ENCODE results near the gene SAP30BP. TPM values are rescaled to one million over a fixed set of nuclear protein-coding genes. Genes with fewer than 3 reads are reported as not detected.

Gene SAP30BP
- total and polyA plus RNA-seq, 2 of the 13 experiments (the other 11 are each of a cell fraction or from before 2014, with no cell fraction given), result 67.7 to 99.4 TPM

- no peak for TF ChIP-seq GMEB2 (CRISPR knock-in tag; IDR thresholded peaks at IDR 0.05; ENCODE audit: low read depth)
- TF ChIP-seq ZNF773 (CRISPR knock-in tag; IDR thresholded peaks at IDR 0.05; ENCODE audit: borderline replicate concordance), result no peak
- no peak; the same call in 1 of the 2 replicates for TF ChIP-seq YEATS2 (CRISPR knock-in tag; IDR thresholded peaks at IDR 0.05; ENCODE audit: borderline replicate concordance)
- no peak for TF ChIP-seq ZFP36L2 (CRISPR knock-in tag; IDR thresholded peaks at IDR 0.05)
- TF ChIP-seq TMF1 (CRISPR knock-in tag; IDR thresholded peaks at IDR 0.05; ENCODE audit: low read depth), result no peak
- TF ChIP-seq DPF2 (CRISPR knock-in tag; IDR thresholded peaks at IDR 0.05; ENCODE audit: borderline replicate concordance, low read depth), result no peak
- TF ChIP-seq HOXA7 (CRISPR knock-in tag; IDR thresholded peaks at IDR 0.05), result no peak
- no peak for TF ChIP-seq REPIN1 (CRISPR knock-in tag; IDR thresholded peaks at IDR 0.05; ENCODE audit: borderline replicate concordance, low read depth)
- TF ChIP-seq CEBPZ (IDR thresholded peaks at IDR 0.05; ENCODE audit: low read length), result no peak
- TF ChIP-seq ZNF3 (CRISPR knock-in tag; IDR thresholded peaks at IDR 0.05), result no peak
- no peak for TF ChIP-seq ZBTB14 (CRISPR knock-in tag; IDR thresholded peaks at IDR 0.05)
- no peak for TF ChIP-seq HNF1A (IDR thresholded peaks at IDR 0.05; ENCODE audit: low read depth)
- TF ChIP-seq HNF1A (CRISPR knock-in tag; IDR thresholded peaks at IDR 0.05; ENCODE audit: borderline replicate concordance), result no peak
Observed at GRCh38 chr17:75749545-75750389, 82.6 kb downstream of the SAP30BP start (continued).
